Activated CD8-positive, alpha-beta memory T cell treated with anti-CD3 and anti-CD28 coated beads, Interleukin-2, amount 50 U/mL, for 1 hour (primary cell): Measurements from ENCODE around the gene CHRNB2.
A peak's percentile ranks its signal among the peaks of the same experiment; 100 is the strongest.

Experiments used
- DNase-seq: peaks from one replicate; pipeline ENCODE4 v3.0.0-alpha.2; 2020; ENCODE audit errors: extremely low read depth

Gene CHRNB2

GRCh38 chr1:154552036-154552435 lies 15.5 kb upstream of the CHRNB2 start:
- no peak for DNase-seq

- DNase-seq = no peak
Measured at GRCh38 chr1:154553056-154554030, 14.2 kb upstream of the CHRNB2 start.

- DNase-seq = no peak
Measured at GRCh38 chr1:154556422-154556821, 11.2 kb upstream of the CHRNB2 start.

- DNase-seq = no peak
Measured at GRCh38 chr1:154557248-154557938, 10.2 kb upstream of the CHRNB2 start.

- no peak for DNase-seq
Measured at GRCh38 chr1:154557939-154558719, 9.4 kb upstream of the CHRNB2 start, which contains the start of gene UBE2Q1. TSS of gene UBE2Q1 (minus strand) at chr1:154558662. CDS start at chr1:154558553, 109 bp downstream.

GRCh38 chr1:154558720-154559465 lies 8.7 kb upstream of the CHRNB2 start:
- DNase-seq = peak; percentile 99

- DNase-seq = peak; percentile 64
Measured at GRCh38 chr1:154559466-154560044, 8.0 kb upstream of the CHRNB2 start.

- DNase-seq = no peak
Measured at GRCh38 chr1:154565876-154566275, 1.7 kb upstream of the CHRNB2 start.

- DNase-seq = no peak
Measured at GRCh38 chr1:154568157-154568815, 708 bp downstream of the CHRNB2 start.

- no peak for DNase-seq
Measured at GRCh38 chr1:154571244-154571963, 3.8 kb downstream of the CHRNB2 start.

- DNase-seq = no peak
Measured at GRCh38 chr1:154571964-154572288, 4.3 kb downstream of the CHRNB2 start.

GRCh38 chr1:154572468-154573167 lies 5.0 kb downstream of the CHRNB2 start:
- DNase-seq = no peak

GRCh38 chr1:154573168-154573510 lies 5.6 kb downstream of the CHRNB2 start:
- DNase-seq = no peak

GRCh38 chr1:154574716-154575115 lies 7.1 kb downstream of the CHRNB2 start:
- DNase-seq = no peak

GRCh38 chr1:154575147-154575927 lies 7.8 kb downstream of the CHRNB2 start:
- DNase-seq = no peak

- DNase-seq = no peak
Measured at GRCh38 chr1:154575951-154576566, 8.5 kb downstream of the CHRNB2 start.

GRCh38 chr1:154577346-154578057 lies 9.9 kb downstream of the CHRNB2 start:
- no peak for DNase-seq
